Subcutaneous adipose tissue (tissue), 4 donors: ENCODE measurements around the gene LRFN2. TPM values are rescaled to one million over a fixed set of nuclear protein-coding genes. Genes with fewer than 3 reads are reported as not detected.

ENCODE experiments used
- CTCF ChIP-seq: fragments of 450-650 bp; IDR thresholded peaks from one replicate; pipeline ENCODE4 v1.5.1; 2016; ENCODE audit warnings: low read depth, mild to moderate bottlenecking, control low read depth, antibody characterized with exemption, moderate library complexity
- total RNA-seq, 4 donors: library from RNA; depleted of rRNA; stranded (reverse); fragments of >200 nt; gene quantifications; one replicate each; pipeline ENCODE4 v1.1.0, GENCODE V29; 2016

Gene LRFN2
- total RNA-seq, 4 donors from 2014 or later, result not detected

GRCh38 chr6:40480678-40481077, 106.5 kb downstream of the LRFN2 start:
- no peak for TF ChIP-seq CTCF

GRCh38 chr6:40479706-40480105, 107.5 kb downstream of the LRFN2 start:
- TF ChIP-seq CTCF, result no peak

- TF ChIP-seq CTCF, result no peak
Observed at GRCh38 chr6:40477246-40478126, 109.7 kb downstream of the LRFN2 start.

GRCh38 chr6:40476673-40477072, 110.5 kb downstream of the LRFN2 start:
- no peak for TF ChIP-seq CTCF

- no peak for TF ChIP-seq CTCF
Observed at GRCh38 chr6:40474937-40475336, 112.2 kb downstream of the LRFN2 start.

- TF ChIP-seq CTCF, result no peak
Observed at GRCh38 chr6:40473026-40473425, 114.1 kb downstream of the LRFN2 start.

GRCh38 chr6:40472353-40472752, 114.8 kb downstream of the LRFN2 start:
- no peak for TF ChIP-seq CTCF
